Testis (tissue), 3 donors: ENCODE data around the gene CYBA. TPM values are rescaled to one million over a fixed set of nuclear protein-coding genes. Genes with fewer than 3 reads are reported as not detected.
"Not testable (repeated sequence)": the region's sequence is repeated elsewhere in the genome, so short reads cannot be mapped to it uniquely, and the experiment has no call there.

Experiments
- DNase-seq: peaks from one replicate; pipeline ENCODE4 v3.0.0-alpha.2; 2019
- H3K27ac ChIP-seq, 2 donors: fragments of 200-600 bp; sonication (generic); one replicate each; pipeline ENCODE4 v1.5.1; 2019
- H3K27me3 ChIP-seq: fragments of 200-600 bp; sonication (generic); one replicate; pipeline ENCODE4 v1.5.1; 2019
- H3K36me3 ChIP-seq: fragments of 200-600 bp; sonication (generic); one replicate; pipeline ENCODE4 v1.5.1; 2017; ENCODE audit warnings: low read depth; ENCODE audit errors: missing control alignments
- H3K4me1 ChIP-seq: fragments of 200-600 bp; sonication (generic); one replicate; pipeline ENCODE4 v1.5.1; 2019
- H3K4me3 ChIP-seq, 2 donors: fragments of 200-600 bp; sonication (generic); one replicate each; pipeline ENCODE4 v1.5.1; 2017 to 2019
- H3K9me3 ChIP-seq: fragments of 200-600 bp; sonication (generic); one replicate; pipeline ENCODE4 v1.5.1; 2017
- CTCF ChIP-seq, 3 experiments: fragments of 450-650 bp in 2 of 3; fragments of 200-600 bp in 1 of 3; sonication (generic) in 1 of 3; IDR thresholded peaks; one replicate each; pipeline ENCODE4 v1.5.1; 2016 to 2019; ENCODE audit warnings: antibody characterized with exemption in 3 of 3, mild to moderate bottlenecking in 2 of 3, moderate library complexity in 1 of 3
- POLR2A ChIP-seq: fragments of 450-650 bp; IDR thresholded peaks from one replicate; pipeline ENCODE4 v1.6.1; 2017; ENCODE audit warnings: antibody characterized with exemption, mild to moderate bottlenecking, moderate library complexity
- WGBS, 2 donors: methylation state at CpG; one replicate each; pipeline ENCODE4 v1.1.5; 2018; 5-methylcytosine and 5-hydroxymethylcytosine counted together
- intact Hi-C: fragments of 100-400 bp; cut with DNase I; formaldehyde crosslinking; loops from one replicate; pipeline ENCODE4 v1.15.1; 2023; ENCODE audit warnings: low total_unique reads
- polyA plus RNA-seq: library from polyadenylated mRNA; stranded (reverse); fragments of 350-450 nt; fragmentation: Illumina TruSeq; extraction: RNeasy Lipid Tissue Mini Kit (QIAGEN cat#74804); gene quantifications from one replicate; pipeline ENCODE4 v1.2.3, GENCODE V29; 2014; ENCODE audit warnings: low read depth, low replicate concordance; ENCODE audit not compliant: insufficient read depth
- total RNA-seq, 2 donors: library from RNA; depleted of rRNA; stranded (reverse); fragments of >200 nt; gene quantifications; one replicate each; pipeline ENCODE4 v1.2.3, GENCODE V29; 2016

CYBA gene
- total and polyA plus RNA-seq, 3 donors from 2014 or later = 11.7 to 40.0 (median 34.9) TPM

DNA sequence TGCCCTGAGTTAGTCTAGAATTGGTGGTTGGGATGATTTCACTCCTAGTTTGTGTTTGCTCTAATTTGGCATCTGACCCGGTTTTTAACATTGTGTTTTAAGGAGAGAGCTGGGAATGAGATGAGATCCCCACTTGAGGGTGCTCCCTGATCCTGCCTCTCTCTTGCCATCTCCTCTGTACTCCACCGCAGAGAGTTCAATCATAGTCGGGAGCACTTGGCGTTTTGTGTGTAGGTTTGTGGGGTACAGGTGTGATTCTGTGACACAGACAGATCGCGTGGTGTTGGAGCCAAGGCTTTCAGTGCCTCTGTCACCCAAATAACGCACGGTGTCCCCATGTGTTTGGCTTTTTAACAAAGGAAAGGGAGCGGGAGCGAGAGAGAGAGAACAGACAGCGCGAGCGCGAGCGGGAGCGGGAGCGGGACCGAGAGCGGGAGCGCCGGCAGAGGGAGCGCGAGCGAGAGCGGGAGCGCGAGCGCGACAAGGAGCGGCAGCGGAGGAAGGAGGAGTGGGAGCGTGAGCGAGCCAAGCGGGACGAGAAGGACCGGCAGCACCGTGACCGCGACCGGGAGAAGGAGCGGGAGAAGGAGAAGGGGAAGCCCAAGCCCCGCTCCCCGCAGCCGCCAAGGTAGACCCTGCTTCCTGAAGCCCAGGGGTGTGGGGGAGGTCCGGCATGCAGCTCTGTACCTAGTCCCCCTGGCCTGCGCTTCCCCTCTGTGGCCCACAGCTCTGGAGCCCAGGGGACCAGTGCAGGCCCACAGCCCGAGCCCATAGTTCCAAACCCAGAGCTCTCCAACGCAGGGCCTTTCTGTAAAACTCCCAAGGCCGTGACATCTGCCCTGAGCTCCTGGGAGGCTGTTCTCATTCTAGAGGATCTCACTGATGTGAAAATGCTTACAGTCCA is 39.7 kb downstream of the CYBA start:
- DNase-seq = no peak
- H3K36me3 ChIP-seq = no peaks in the 10 kb centered on the region
- no peak overlapping the region for H3K27ac ChIP-seq
- peaks cover 20% of the 10 kb centered on the region for H3K4me1 ChIP-seq
- 87 to 89% methylated on average over 49 of the region's 49 CpGs for WGBS, 2 donors
- no peaks in the 10 kb centered on the region for H3K9me3 ChIP-seq
- intact Hi-C loops = no loop called here
- H3K4me3 ChIP-seq = no peak overlapping the region
- H3K27me3 ChIP-seq = no peaks in the 10 kb centered on the region
- TF ChIP-seq POLR2A (no peak), CTCF (IDR thresholded peaks at IDR 0.05) (no peak)

DNA sequence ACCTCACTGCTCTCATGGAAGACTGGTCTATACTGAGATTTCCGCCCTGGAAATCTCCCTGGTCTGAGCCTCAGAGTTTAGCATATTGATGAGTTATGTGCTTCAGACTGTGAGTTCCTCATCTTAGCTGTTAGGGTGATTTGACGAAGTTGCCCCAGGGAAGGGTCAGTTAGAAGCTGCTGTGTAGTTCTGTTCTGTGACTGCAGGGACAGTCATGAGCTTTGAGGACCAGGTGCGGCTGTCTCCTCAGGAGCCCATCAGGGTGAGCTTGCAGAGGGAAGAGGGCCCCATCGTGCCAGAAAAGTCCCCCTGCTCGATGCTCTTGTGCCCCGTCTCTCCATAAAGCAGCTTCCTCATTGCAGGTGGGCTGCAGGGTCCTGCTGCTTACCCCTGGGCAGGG is 40.8 kb downstream of the CYBA start:
- no peaks in the 10 kb centered on the region for H3K9me3 ChIP-seq
- WGBS, 2 donors = 86 to 91% methylated on average over 6 of the region's 6 CpGs
- TF ChIP-seq POLR2A (no peak), CTCF (IDR thresholded peaks at IDR 0.05) (no peak)
- no peak for DNase-seq
- no peaks in the 10 kb centered on the region for H3K36me3 ChIP-seq
- no peak overlapping the region for H3K4me3 ChIP-seq
- H3K4me1 ChIP-seq = peaks cover 17% of the 10 kb centered on the region
- intact Hi-C loops = no loop called here
- no peaks in the 10 kb centered on the region for H3K27me3 ChIP-seq
- no peak overlapping the region for H3K27ac ChIP-seq

- peaks cover 10% of the 10 kb centered on the region for H3K4me1 ChIP-seq
- H3K9me3 ChIP-seq = not testable (repeated sequence)
These were observed 41.4 kb downstream of the CYBA start for GRCh38 chr16:88609426-88609825.

DNA sequence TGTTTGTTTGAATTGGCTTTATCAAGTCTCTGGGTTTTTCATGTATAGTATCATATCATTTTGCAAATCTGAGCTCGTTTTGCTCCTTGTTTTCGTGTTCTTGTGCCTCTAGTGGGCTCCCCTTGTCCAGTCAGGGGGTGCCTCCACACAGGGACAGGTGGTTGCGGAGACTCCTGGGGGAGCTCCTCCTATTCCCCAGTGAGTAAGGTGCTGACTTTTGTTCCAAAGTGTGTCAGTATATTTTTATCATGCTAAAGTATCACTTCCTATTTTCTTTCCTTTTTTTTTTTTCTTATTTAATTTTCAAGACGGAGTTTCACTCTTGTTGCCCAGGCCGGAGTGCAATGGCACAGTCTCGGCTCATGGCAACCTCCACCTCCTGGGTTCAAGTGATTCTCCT is 42.8 kb downstream of the CYBA start:
- Histone ChIP-seq H3K4me1 (no peaks in the 10 kb centered on the region), H3K27ac (no peak overlapping the region), H3K36me3 (no peaks in the 10 kb centered on the region), H3K4me3 (no peak overlapping the region), H3K9me3 (no peaks in the 10 kb centered on the region), H3K27me3 (no peaks in the 10 kb centered on the region)
- TF ChIP-seq CTCF (IDR thresholded peaks at IDR 0.05) = no peak
- TF ChIP-seq POLR2A = no peak
- 85 to 86% methylated on average over 6 of the region's 6 CpGs for WGBS, 2 donors
- intact Hi-C loops = no loop called here
- DNase-seq = no peak

More at GRCh38 chr16:88609426-88609825, 41.4 kb downstream of the CYBA start:
- intact Hi-C loops, H3K27ac ChIP-seq, H3K36me3 ChIP-seq, H3K27me3 ChIP-seq, DNase-seq, H3K4me3 ChIP-seq: not testable (repeated sequence)
- 92 to 94% methylated on average over 8 of the region's 8 CpGs for WGBS, 2 donors

- no peak for DNase-seq
- no peaks in the 10 kb centered on the region for H3K27me3 ChIP-seq
- WGBS, 2 donors = 90 to 95% methylated on average over 17 of the region's 17 CpGs
- no peaks in the 10 kb centered on the region for H3K4me1 ChIP-seq
- intact Hi-C loops = no loop called here
- no peak overlapping the region for H3K27ac ChIP-seq
- H3K4me3 ChIP-seq = no peak overlapping the region
- H3K36me3 ChIP-seq = no peaks in the 10 kb centered on the region
- H3K9me3 ChIP-seq = no peaks in the 10 kb centered on the region
- TF ChIP-seq POLR2A (no peak), CTCF (IDR thresholded peaks at IDR 0.05) (no peak)
These were observed 44.6 kb downstream of the CYBA start for GRCh38 chr16:88606148-88606757.
